HepG2 (cell line): ENCODE data around the gene NANOGP8. TPM values are rescaled to one million over a fixed set of nuclear protein-coding genes. Genes with fewer than 3 reads are reported as not detected.

ENCODE experiments used
- ATAC-seq: fragments of 200-7000 bp; cut with Tn5 transposase; 3 replicates; pipeline ENCODE4 v1.9.1; 2020; ENCODE audit warnings: mild to moderate bottlenecking, moderate library complexity
- BruUV-seq: library from RNA; stranded (reverse); fragments of 400-500 nt; replicated peaks from 2 replicates; lab custom pipeline; 2021; lab: Mats Ljungman, UMichigan
- CTCF ChIA-PET: fragments of 300-600 bp; formaldehyde crosslinking; extraction: SDS; loops from one replicate; lab custom pipeline; 2021; ENCODE audit warnings: low total read pairs, inconsistent platforms, low intra/inter-chr PET ratio; lab: Yijun Ruan, JAX
- POLR2A ChIA-PET: fragments of 350-600 bp; sonication (Branson Sonifier 250); formaldehyde crosslinking; loops from one replicate; lab custom pipeline; 2020; ENCODE audit warnings: antibody characterized with exemption, inconsistent platforms; lab: Yijun Ruan, JAX
- DNase-seq: peaks from one replicate; pipeline ENCODE4 v3.0.0-alpha.2; 2015; ENCODE audit warnings: low spot score
- FAIRE-seq: peaks from 3 replicates; lab custom pipeline; 2011; peaks lifted over from hg19 to GRCh38; lab: Jason Lieb, UNC
- H2AFZ ChIP-seq: one replicate; pipeline ENCODE4 v1.6.1; 2011; ENCODE audit warnings: low read length, inconsistent platforms
- H3K27ac ChIP-seq: fragments of 300-600 bp; 3 replicates; pipeline ENCODE4 v1.8.0; 2011; ENCODE audit warnings: mixed run types, mild to moderate bottlenecking, mixed read lengths, low read length, inconsistent platforms; ENCODE audit not compliant: insufficient read depth; ENCODE audit errors: extremely low read length
- H3K27me3 ChIP-seq, 2 experiments: fragments of 200-600 bp in 1 of 2; 2 replicates in 1 of 2; 3 replicates in 1 of 2; pipeline versions ENCODE4 v1.6.0 to v1.8.0; 2011; ENCODE audit warnings: low read length in 2 of 2, mild to moderate bottlenecking in 2 of 2, moderate library complexity in 2 of 2, inconsistent platforms in 1 of 2; ENCODE audit not compliant: insufficient read depth in 2 of 2, control insufficient read depth in 1 of 2
- H3K36me3 ChIP-seq, 2 experiments: fragments of 200-600 bp in 1 of 2; replicated peaks in 1 of 2; 2 replicates in 1 of 2; 3 replicates in 1 of 2; pipeline versions ENCODE4 v1.5.1 to v1.8.0; 2011; ENCODE audit warnings: low read length in 2 of 2, inconsistent platforms in 1 of 2; ENCODE audit not compliant: insufficient read depth in 2 of 2, control insufficient read depth in 1 of 2
- H3K4me1 ChIP-seq: 2 replicates; pipeline ENCODE4 v1.5.1; 2012; ENCODE audit warnings: low read length, inconsistent platforms; ENCODE audit not compliant: insufficient read depth
- H3K4me2 ChIP-seq: 2 replicates; pipeline ENCODE4 v1.6.0; 2011; ENCODE audit warnings: low read depth, low read length, inconsistent platforms
- H3K4me3 ChIP-seq, 3 experiments: fragments of 200-600 bp in 1 of 3; sonication (generic), shearing (Covaris generic) in 1 of 3; replicated peaks in 1 of 3; 2 replicates each; pipeline ENCODE4 v1.5.1; 2011 to 2016; ENCODE audit warnings: low read length in 3 of 3, inconsistent platforms in 2 of 3, low read depth in 2 of 3, mild to moderate bottlenecking in 2 of 3, control low read depth in 1 of 3, mixed read lengths in 1 of 3; ENCODE audit not compliant: insufficient read depth in 1 of 3
- H3K79me2 ChIP-seq: one replicate; pipeline ENCODE4 v1.6.1; 2011; ENCODE audit warnings: low read length, inconsistent platforms; ENCODE audit not compliant: insufficient read depth
- H3K9ac ChIP-seq: 2 replicates; pipeline ENCODE4 v1.6.0; 2011; ENCODE audit warnings: mild to moderate bottlenecking, low read depth, low read length, inconsistent platforms; ENCODE audit not compliant: insufficient read depth
- H3K9me3 ChIP-seq: 2 replicates; pipeline ENCODE4 v1.5.1; 2012; ENCODE audit warnings: mild to moderate bottlenecking, low read length
- H4K20me1 ChIP-seq: 2 replicates; pipeline ENCODE4 v1.6.0; 2011; ENCODE audit warnings: inconsistent platforms, mild to moderate bottlenecking, low read length, moderate library complexity; ENCODE audit not compliant: insufficient read depth
- EZH2 ChIP-seq: conservative IDR thresholded peaks from 2 replicates; pipeline ENCODE4 v1.6.1; 2012; ENCODE audit warnings: mild to moderate bottlenecking, low read depth, low read length, moderate library complexity
- GMEB1 ChIP-seq: sonication (generic); formaldehyde crosslinking; IDR thresholded peaks from 2 replicates; pipeline ENCODE4 v1.5.1; 2020; ENCODE audit warnings: missing genetic modification reagents, mild to moderate bottlenecking, borderline replicate concordance
- GPBP1L1 ChIP-seq: sonication (generic); formaldehyde crosslinking; IDR thresholded peaks from 2 replicates; pipeline ENCODE4 v1.5.0; 2020; ENCODE audit warnings: mild to moderate bottlenecking, missing genetic modification reagents
- HDAC2 ChIP-seq: sonication (generic); formaldehyde crosslinking; IDR thresholded peaks from 2 replicates; pipeline ENCODE4 v1.4.0; 2020; ENCODE audit warnings: missing genetic modification reagents
- IKZF4 ChIP-seq: sonication (generic); formaldehyde crosslinking; IDR thresholded peaks from 2 replicates; pipeline ENCODE4 v1.5.1; 2020; ENCODE audit warnings: borderline replicate concordance, mild to moderate bottlenecking, low read depth, missing genetic modification reagents; ENCODE audit errors: not compliant biosample characterization
- POGZ ChIP-seq: sonication (generic); formaldehyde crosslinking; IDR thresholded peaks from 2 replicates; pipeline ENCODE4 v1.4.0; 2020; ENCODE audit warnings: mild to moderate bottlenecking, missing genetic modification reagents
- TEAD3 ChIP-seq: optimal IDR thresholded peaks from 2 replicates; pipeline ENCODE3; 2016; ENCODE audit warnings: borderline replicate concordance
- ZFP82 ChIP-seq: sonication (generic); formaldehyde crosslinking; IDR thresholded peaks from 2 replicates; pipeline ENCODE4 v1.5.1; 2020; ENCODE audit warnings: mild to moderate bottlenecking, missing genetic modification reagents, borderline replicate concordance
- ZNF138 ChIP-seq: sonication (generic); formaldehyde crosslinking; IDR thresholded peaks from 2 replicates; pipeline ENCODE4 v1.5.0; 2020; ENCODE audit warnings: mild to moderate bottlenecking, low read depth, missing genetic modification reagents
- ZNF224 ChIP-seq: sonication (generic); formaldehyde crosslinking; IDR thresholded peaks from 2 replicates; pipeline ENCODE4 v1.5.0; 2020; ENCODE audit warnings: mild to moderate bottlenecking, missing genetic modification reagents
- ZNF574 ChIP-seq: sonication (generic); formaldehyde crosslinking; IDR thresholded peaks from 2 replicates; pipeline ENCODE4 v1.4.0; 2020; ENCODE audit warnings: missing genetic modification reagents
- ZNF780A ChIP-seq: sonication (generic); formaldehyde crosslinking; IDR thresholded peaks from 2 replicates; pipeline ENCODE4 v1.8.0; 2022; ENCODE audit warnings: mild to moderate bottlenecking, missing genetic modification reagents, moderate library complexity
- ZZZ3 ChIP-seq: sonication (generic); formaldehyde crosslinking; IDR thresholded peaks from 2 replicates; pipeline ENCODE4 v1.4.0; 2020; ENCODE audit warnings: missing genetic modification reagents, mild to moderate bottlenecking, borderline replicate concordance
- WGBS: methylation state at CpG from one replicate; pipeline ENCODE4 v1.1.6; 2017; ENCODE audit warnings: low lambda C conversion rate; 5-methylcytosine and 5-hydroxymethylcytosine counted together
- in situ Hi-C: cut with HindIII; loops from 2 replicates; pipeline ENCODE4 v1.10.0; 2017; ENCODE audit warnings: low pct_unique_long_range_greater_than_20kb; ENCODE audit not compliant: extremely low pct_ligation_motif_present
- intact Hi-C: fragments of 100-400 bp; cut with micrococcal nuclease; formaldehyde crosslinking; loops from one replicate; pipeline ENCODE4 v1.10.0; 2022; ENCODE audit not compliant: unreplicated experiment
- polyA plus RNA-seq, 8 experiments: library from polyadenylated mRNA; depleted of rRNA in 3 of 8; stranded (reverse) in 7 of 8; unstranded in 1 of 8; fragments of >200 nt; fragmentation: Illumina TruSeq in 4 of 8; extraction: Trizol in 4 of 8; gene quantifications; 2 replicates each; pipeline versions ENCODE4 v1.2.1 to v1.2.3, GENCODE V29; 2011 to 2016; ENCODE audit warnings: low read depth in 4 of 8, missing spikeins in 1 of 8, mixed read lengths in 1 of 8; ENCODE audit not compliant: insufficient read depth in 1 of 8
- total RNA-seq, 5 experiments: library from RNA; depleted of rRNA; stranded (reverse); fragments of >200 nt; fragmentation: Illumina TruSeq; extraction: Trizol; gene quantifications; 2 replicates each; pipeline ENCODE4 v1.2.3, GENCODE V29; 2016; ENCODE audit warnings: low read depth in 1 of 5
- TF ChIP-seq, protein P1 (sequence below): sonication (generic); formaldehyde crosslinking; IDR thresholded peaks from 2 replicates; pipeline ENCODE4 v1.8.1; 2023; ENCODE audit warnings: mild to moderate bottlenecking, missing genetic modification reagents, borderline replicate concordance
- TF ChIP-seq, protein P2 (sequence below): IDR thresholded peaks from 2 replicates; pipeline ENCODE4 v1.6.1; 2016; ENCODE audit warnings: missing genetic modification reagents, missing compliant biosample characterization
- TF ChIP-seq, protein P3 (sequence below): IDR thresholded peaks from 2 replicates; pipeline ENCODE4 v1.6.1; 2016; ENCODE audit warnings: missing compliant biosample characterization, missing genetic modification reagents, borderline replicate concordance

The NANOGP8 gene
- total and polyA plus RNA-seq, 2 of the 13 experiments (the other 11 are each of a cell fraction or from before 2014, with no cell fraction given), result 0.27 TPM; not detected in 1

DNA sequence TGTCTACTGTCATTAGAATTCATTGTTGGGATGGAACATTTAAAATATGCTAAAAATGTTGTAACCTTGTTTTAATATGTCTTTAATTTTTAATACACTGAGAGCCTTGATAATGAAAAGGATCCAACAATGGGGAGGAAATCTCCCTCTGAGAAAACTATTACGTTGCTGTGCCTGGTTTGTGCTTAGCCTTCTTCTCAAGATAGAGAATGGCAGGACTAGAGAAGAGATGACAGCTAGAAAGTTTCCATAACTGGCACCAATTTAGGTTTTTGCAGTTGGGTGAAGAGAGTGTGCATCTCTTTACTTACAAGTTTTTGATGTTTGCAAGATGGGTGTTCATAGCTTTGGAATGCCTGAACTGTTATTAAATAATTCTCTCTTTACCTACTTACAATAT is 42.6 kb upstream of the NANOGP8 start:
- H2AFZ ChIP-seq, result no peak overlapping the region
- H3K9ac ChIP-seq, result no peak overlapping the region
- no peaks in the 10 kb centered on the region for H3K9me3 ChIP-seq
- FAIRE-seq (no peak), ATAC-seq (no peak), DNase-seq (no peak)
- H3K4me3 ChIP-seq, result no peak overlapping the region
- no peak overlapping the region for H3K27ac ChIP-seq
- no peaks in the 10 kb centered on the region for H3K79me2 ChIP-seq
- intact Hi-C loops (no loop called here), in situ Hi-C loops (no loop called here)
- 77% methylated on average over 1 of the region's 1 CpG for WGBS
- no peaks in the 10 kb centered on the region for H3K27me3 ChIP-seq
- no peaks in the 10 kb centered on the region for H3K36me3 ChIP-seq
- H3K4me1 ChIP-seq, result no peaks in the 10 kb centered on the region
- ChIA-PET POLR2A (no interaction called here), CTCF (no interaction called here)
- H4K20me1 ChIP-seq, result no peaks in the 10 kb centered on the region
- H3K4me2 ChIP-seq, result no peak overlapping the region
- BruUV-seq, result no TSS peak
- TF ChIP-seq GPBP1L1 (CRISPR knock-in tag) (no peak), ZNF780A (no peak), ZNF224 (CRISPR knock-in tag) (no peak), ZNF138 (CRISPR knock-in tag) (no peak), ZZZ3 (CRISPR knock-in tag) (no peak), GMEB1 (CRISPR knock-in tag) (no peak), HDAC2 (CRISPR knock-in tag) (no peak), ZNF574 (CRISPR knock-in tag) (no peak), ZFP82 (CRISPR knock-in tag) (no peak), TEAD3 (CRISPR knock-in tag) (no peak), EZH2 (no peak), POGZ (CRISPR knock-in tag) (no peak), IKZF4 (no peak)
- TF ChIP-seq, protein P1, sequence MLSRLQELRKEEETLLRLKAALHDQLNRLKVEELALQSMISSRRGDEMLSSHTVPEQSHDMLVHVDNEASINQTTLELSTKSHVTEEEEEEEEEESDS (CRISPR knock-in tag), result no peak
- TF ChIP-seq, protein P2, sequence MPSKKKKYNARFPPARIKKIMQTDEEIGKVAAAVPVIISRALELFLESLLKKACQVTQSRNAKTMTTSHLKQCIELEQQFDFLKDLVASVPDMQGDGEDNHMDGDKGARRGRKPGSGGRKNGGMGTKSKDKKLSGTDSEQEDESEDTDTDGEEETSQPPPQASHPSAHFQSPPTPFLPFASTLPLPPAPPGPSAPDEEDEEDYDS (CRISPR knock-in tag), result no peak
- TF ChIP-seq, protein P3, sequence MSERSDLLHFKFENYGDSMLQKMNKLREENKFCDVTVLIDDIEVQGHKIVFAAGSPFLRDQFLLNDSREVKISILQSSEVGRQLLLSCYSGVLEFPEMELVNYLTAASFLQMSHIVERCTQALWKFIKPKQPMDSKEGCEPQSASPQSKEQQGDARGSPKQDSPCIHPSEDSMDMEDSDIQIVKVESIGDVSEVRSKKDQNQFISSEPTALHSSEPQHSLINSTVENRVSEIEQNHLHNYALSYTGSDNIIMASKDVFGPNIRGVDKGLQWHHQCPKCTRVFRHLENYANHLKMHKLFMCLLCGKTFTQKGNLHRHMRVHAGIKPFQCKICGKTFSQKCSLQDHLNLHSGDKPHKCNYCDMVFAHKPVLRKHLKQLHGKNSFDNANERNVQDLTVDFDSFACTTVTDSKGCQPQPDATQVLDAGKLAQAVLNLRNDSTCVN, result no peak
